ENCODE data around the gene HSPA13.

Gene HSPA13

DNA sequence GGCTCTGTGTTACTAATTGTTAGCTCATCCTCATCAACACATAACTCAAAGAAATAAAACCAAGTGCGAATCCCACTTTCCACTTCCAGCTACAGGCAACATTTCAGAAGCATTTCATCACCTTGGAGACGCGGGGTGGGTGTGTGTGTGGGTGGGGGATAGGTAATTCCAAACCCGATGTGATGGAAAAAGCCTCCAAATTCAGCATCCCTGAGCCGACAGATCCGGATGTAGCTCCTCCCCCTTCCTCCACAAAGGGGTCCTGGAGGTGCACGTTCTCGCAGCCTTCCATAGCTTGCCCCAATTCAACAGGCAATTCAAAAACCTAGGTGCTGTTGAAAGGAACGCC, 486 bp downstream of the HSPA13 start:
- TF ChIP-seq, protein P1, sequence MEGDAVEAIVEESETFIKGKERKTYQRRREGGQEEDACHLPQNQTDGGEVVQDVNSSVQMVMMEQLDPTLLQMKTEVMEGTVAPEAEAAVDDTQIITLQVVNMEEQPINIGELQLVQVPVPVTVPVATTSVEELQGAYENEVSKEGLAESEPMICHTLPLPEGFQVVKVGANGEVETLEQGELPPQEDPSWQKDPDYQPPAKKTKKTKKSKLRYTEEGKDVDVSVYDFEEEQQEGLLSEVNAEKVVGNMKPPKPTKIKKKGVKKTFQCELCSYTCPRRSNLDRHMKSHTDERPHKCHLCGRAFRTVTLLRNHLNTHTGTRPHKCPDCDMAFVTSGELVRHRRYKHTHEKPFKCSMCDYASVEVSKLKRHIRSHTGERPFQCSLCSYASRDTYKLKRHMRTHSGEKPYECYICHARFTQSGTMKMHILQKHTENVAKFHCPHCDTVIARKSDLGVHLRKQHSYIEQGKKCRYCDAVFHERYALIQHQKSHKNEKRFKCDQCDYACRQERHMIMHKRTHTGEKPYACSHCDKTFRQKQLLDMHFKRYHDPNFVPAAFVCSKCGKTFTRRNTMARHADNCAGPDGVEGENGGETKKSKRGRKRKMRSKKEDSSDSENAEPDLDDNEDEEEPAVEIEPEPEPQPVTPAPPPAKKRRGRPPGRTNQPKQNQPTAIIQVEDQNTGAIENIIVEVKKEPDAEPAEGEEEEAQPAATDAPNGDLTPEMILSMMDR (IDR thresholded peaks at IDR 0.05) = peak; percentile 16
- peak overlapping the region; percentile 96 to 97 for H3K4me3 ChIP-seq (ENCODE audit: low read depth in 1 of 2, low read length in 1 of 2)
- peak overlapping the region; percentile 85 for H3K27ac ChIP-seq
- no peaks in the 10 kb centered on the region for H3K9me3 ChIP-seq
- peaks cover 13 to 15% of the 10 kb centered on the region in 2 experiments for H3K4me1 ChIP-seq (ENCODE audit: control insufficient read depth in 1 of 2, insufficient read depth in 1 of 2, low read depth in 1 of 2, low read length in 1 of 2)
- peaks cover 9% of the 10 kb centered on the region for H3K36me3 ChIP-seq
- H3K27me3 ChIP-seq = no peaks in the 10 kb centered on the region

DNA sequence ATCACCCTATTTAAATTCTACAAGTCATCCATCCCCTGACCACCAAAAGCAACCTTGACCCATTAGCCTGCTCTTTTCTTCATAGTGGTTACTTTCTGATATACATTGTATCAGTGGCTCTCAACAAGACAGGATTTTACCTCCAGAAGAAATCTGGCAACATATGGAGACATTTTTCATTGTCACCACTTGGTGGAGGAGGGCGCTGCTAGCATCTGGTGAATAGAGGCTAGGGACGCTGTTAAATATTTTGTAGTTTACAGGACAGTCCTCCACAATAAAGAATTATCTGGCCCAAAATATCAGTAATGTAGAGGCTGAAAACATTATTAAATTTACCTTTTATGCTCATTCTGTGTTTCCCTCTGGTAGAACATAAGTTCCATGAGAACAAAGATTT, 6.1 kb downstream of the HSPA13 start:
- Histone ChIP-seq H3K27ac (no peak overlapping the region), H3K36me3 (peaks cover 53% of the 10 kb centered on the region), H3K4me1 (ENCODE audit: control insufficient read depth in 1 of 2, insufficient read depth in 1 of 2, low read depth in 1 of 2, low read length in 1 of 2) (no peaks in the 10 kb centered on the region), H3K27me3 (no peaks in the 10 kb centered on the region), H3K9me3 (no peaks in the 10 kb centered on the region), H3K4me3 (ENCODE audit: low read depth in 1 of 2, low read length in 1 of 2) (no peak overlapping the region)
- TF ChIP-seq, protein P1 (IDR thresholded peaks at IDR 0.05) = no peak

DNA sequence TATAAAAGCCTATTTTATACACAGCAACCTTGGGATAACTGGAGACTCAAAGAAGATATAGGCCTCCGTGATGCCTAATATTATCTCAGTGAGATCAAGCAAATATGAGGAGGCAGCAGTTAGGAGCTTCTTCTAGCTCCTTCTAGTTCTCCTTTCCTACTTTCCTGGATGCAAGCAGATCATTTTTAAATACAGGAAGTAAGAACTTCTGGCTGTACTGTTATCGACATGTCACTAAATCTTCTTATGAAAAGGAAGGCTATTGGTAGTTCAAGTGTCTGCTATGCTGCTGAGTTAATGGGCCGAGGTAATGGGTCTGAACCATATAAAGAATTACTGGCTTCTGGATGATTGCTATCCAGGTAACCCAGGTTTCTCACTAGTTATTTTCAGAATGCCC, 15.9 kb downstream of the HSPA13 start:
- peaks cover 2% of the 10 kb centered on the region in 2 experiments for H3K4me1 ChIP-seq (ENCODE audit: control insufficient read depth in 1 of 2, insufficient read depth in 1 of 2, low read depth in 1 of 2, low read length in 1 of 2)
- H3K4me3 ChIP-seq (ENCODE audit: low read depth in 1 of 2, low read length in 1 of 2) = no peak overlapping the region
- H3K9me3 ChIP-seq = no peaks in the 10 kb centered on the region
- H3K27ac ChIP-seq = no peak overlapping the region
- no peaks in the 10 kb centered on the region for H3K36me3 ChIP-seq
- TF ChIP-seq, protein P1 (IDR thresholded peaks at IDR 0.05) = no peak
- no peaks in the 10 kb centered on the region for H3K27me3 ChIP-seq

DNA sequence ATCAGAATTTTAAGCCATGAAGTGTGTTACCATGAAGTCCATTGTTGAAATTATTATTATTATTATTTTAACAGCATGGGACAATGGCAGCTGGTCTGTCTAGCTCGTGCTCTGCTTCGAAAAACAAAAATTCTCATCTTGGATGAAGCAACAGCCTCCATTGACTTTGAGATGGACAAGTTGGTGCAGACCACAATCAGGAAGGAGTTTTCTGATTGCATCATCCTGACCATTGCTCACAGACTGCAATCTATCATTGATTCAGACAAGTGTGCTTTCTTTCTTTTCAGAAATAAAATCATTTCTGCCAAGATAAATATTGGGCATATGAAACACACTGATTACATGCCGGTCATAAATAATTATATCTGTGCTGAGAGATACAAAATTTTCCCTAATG, 21.0 kb downstream of the HSPA13 start:
- Histone ChIP-seq H3K4me3 (ENCODE audit: low read depth in 1 of 2, low read length in 1 of 2) (no peak overlapping the region), H3K36me3 (no peaks in the 10 kb centered on the region), H3K27me3 (no peaks in the 10 kb centered on the region), H3K27ac (no peak overlapping the region), H3K4me1 (ENCODE audit: control insufficient read depth in 1 of 2, insufficient read depth in 1 of 2, low read depth in 1 of 2, low read length in 1 of 2) (peaks cover 5% of the 10 kb centered on the region in 2 experiments), H3K9me3 (no peaks in the 10 kb centered on the region)
- TF ChIP-seq, protein P1 (IDR thresholded peaks at IDR 0.05) = no peak

DNA sequence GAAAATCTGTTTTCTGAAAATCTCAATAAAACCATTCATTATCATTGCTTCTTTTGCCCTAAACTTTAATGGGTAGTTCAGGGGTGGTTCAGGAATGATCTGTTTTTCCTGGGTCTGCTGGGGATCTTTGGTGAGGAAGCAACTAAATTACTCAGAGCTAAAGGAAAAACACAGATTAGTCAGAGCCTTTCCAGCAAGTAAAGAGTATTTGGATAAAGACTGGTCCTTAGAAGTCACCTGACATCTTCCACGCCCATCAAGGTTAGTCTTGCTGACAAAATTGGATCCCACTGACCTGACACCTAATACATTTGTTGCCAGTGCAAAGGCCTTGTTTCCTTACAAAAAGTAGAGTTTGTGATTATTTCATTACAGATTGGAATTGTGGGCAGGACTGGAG, 24.2 kb downstream of the HSPA13 start:
- H3K36me3 ChIP-seq = no peaks in the 10 kb centered on the region

More for the DNA sequence above, 24.2 kb downstream of the HSPA13 start:
- H3K27ac ChIP-seq = no peak overlapping the region
- no peaks in the 10 kb centered on the region for H3K9me3 ChIP-seq
- H3K4me3 ChIP-seq (ENCODE audit: low read depth in 1 of 2, low read length in 1 of 2) = no peak overlapping the region
- no peaks in the 10 kb centered on the region for H3K27me3 ChIP-seq
- TF ChIP-seq, protein P1 (IDR thresholded peaks at IDR 0.05) = no peak
- H3K4me1 ChIP-seq (ENCODE audit: control insufficient read depth in 1 of 2, insufficient read depth in 1 of 2, low read depth in 1 of 2, low read length in 1 of 2) = peaks cover 5% of the 10 kb centered on the region in 2 experiments

Data from neutrophil (primary cell).